Placental pericyte (primary cell): ENCODE measurements around the gene SMR3B. TPM values are rescaled to one million over a fixed set of nuclear protein-coding genes. Genes with fewer than 3 reads are reported as not detected.

Experiments
- total RNA-seq: library from RNA; depleted of rRNA; stranded (reverse); fragments of >200 nt; gene quantifications from 2 replicates; pipeline ENCODE4 v1.2.3, GENCODE V29; 2012

The SMR3B gene
- total RNA-seq: not detected in 2 replicates

GRCh38 chr4:70382691-70383181 lies at the start of gene SMR3B:
TSS of gene SMR3B (plus strand) at chr4:70383131. CDS start at chr4:70384511, 1,380 bp downstream.

DNA sequence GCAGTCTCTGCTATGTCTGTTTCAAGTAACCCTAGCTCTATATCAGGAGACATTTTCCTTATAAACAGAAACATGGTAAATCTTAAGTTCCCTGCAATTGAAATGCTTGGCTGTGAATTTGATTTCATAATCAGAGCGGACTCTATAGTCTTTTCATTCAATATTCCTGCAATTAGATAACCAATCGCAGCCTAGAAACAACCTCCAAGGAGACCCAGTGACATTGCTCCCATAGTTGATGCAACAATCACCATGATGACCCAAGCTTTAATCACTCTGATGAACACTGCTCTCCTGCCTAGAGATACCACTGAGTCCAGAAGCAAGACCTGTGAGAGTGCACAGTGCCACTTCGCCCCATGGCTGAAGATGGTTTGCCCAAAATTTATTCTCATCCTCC lies 48.2 kb upstream of the SMR3B start, which contains the start of gene CABS1:
Gene CABS1, plus strand, starts transcription at position 301 of the 400 bp plus-strand sequence. Its CDS starts 59 bp downstream, at position 360.

DNA sequence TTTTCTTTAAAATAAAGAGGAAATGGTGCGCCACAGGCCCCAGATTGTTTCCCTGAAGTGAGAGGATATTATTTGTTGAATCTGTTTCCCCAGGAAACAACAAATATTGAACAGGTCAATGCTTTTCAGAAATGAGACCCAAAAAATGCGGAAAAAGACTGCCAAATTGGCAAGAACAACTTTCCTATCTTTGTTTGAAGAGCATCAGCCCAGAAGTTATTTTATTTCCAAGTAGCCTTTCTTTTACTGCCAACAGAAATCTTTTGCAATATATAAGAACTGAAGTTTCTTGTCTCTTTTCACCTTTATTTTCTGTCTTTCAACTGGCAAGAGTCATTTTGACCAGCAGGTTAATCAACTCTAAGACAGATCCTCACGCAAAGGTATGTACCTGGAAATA lies 22.5 kb upstream of the SMR3B start, which contains the start of gene SMR3A:
Gene SMR3A, plus strand, starts transcription at position 301 of the 400 bp plus-strand sequence. CDS start 1,356 bp downstream, outside the sequence.

GRCh38 chr4:70397580-70397979 lies 14.6 kb downstream of the SMR3B start, which contains the start of gene OPRPN:
TSS of gene OPRPN (plus strand) at chr4:70397940. CDS start at chr4:70399286, 1,346 bp downstream.

Other genes starting within 250 kb of the SMR3B start
- gene PRR27, start 228.9 kb upstream of the SMR3B start, total RNA-seq: not detected in 2 replicates
- gene ODAM, start 187.4 kb upstream of the SMR3B start, total RNA-seq: not detected in 2 replicates
- not detected in 2 replicates for gene FDCSP, start 157.0 kb upstream of the SMR3B start, total RNA-seq
- gene CSN3, start 140.5 kb upstream of the SMR3B start, total RNA-seq: not detected in 2 replicates
- not detected in 2 replicates for gene CABS1, start 48.1 kb upstream of the SMR3B start, total RNA-seq
- not detected in 2 replicates for gene SMR3A, start 22.4 kb upstream of the SMR3B start, total RNA-seq
- gene OPRPN, start 14.8 kb downstream of the SMR3B start, total RNA-seq: not detected in 2 replicates
- gene MUC7, start 89.1 kb downstream of the SMR3B start, total RNA-seq: not detected in 2 replicates
- 0.43 TPM in 1 of 2 replicates, not detected in the other for gene AMTN, start 135.4 kb downstream of the SMR3B start, total RNA-seq
- not detected in 2 replicates for gene AMBN, start 209.1 kb downstream of the SMR3B start, total RNA-seq
- gene ENAM, start 245.6 kb downstream of the SMR3B start, total RNA-seq: 0.14 TPM in 1 of 2 replicates, not detected in the other